C1 segment of cervical spinal cord (tissue), 14 donors: ENCODE results near the gene GON4L.
"Not testable (repeated sequence)": the region's sequence is repeated elsewhere in the genome, so short reads cannot be mapped to it uniquely, and the experiment has no call there.

ENCODE experiments used
- DNase-seq, 14 donors: peaks; one replicate each; lab custom pipeline; 2025; lab: John Stamatoyannopoulos, UW

GON4L gene

DNA sequence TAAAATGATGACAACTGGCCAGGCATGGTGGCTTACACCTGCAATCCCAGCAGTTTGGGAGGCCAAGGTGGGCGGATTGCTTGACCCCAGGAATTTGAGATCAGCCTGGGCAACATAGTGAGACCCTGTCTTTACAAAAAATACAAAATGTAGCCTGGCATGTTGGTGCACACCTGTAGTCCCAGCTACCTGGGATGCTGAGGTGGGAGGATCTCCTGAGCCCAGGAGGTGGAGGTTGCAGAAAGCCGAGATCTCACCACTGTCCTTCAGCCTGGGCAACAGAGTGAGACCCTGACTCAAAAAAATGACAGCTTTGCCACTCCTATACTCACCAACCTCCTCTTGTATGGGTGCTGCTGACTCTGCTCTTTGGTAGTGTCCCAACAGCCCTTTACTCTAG, 20.9 kb upstream of the GON4L start:
- DNase-seq: no peak

DNA sequence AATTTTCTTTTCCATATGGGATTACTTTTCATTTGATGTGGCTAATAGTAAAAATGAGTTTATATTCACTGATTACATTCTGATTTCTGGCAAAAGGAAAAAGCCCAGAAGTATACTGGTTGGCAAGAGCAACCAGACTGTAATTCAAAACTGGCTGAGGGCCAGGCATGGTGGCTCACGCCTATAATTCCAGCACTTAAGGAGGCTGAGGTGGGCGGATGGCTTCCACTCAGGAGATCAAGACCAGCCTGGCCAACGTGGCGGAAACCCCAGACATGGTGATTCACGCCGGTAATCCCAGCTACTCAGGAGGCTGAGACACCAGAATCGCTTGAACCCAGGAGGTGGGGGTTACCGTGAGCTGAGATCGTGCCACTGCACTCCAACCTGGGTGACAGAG, 16.8 kb upstream of the GON4L start:
- DNase-seq: peak in 1 of 14 donors; percentile 10

DNA sequence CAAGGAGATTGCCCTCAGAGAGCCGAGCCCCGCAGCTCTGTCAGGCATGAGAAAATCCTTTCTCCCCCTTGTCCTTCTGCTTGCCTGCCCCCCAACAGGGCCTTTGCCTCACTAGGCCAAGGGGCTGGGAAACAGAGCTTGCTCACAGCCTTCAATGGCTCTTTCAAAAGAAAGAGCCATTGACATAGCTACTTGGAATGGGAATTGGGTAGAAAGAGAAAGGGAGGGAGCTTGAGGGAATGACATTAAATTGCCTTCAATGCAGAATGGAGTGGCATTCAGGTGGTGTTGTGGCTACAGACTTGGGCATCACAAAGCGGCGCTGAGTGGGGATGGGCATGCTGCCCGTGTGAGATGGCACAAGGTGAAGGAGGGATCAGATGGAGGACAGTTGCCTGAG, 15.5 kb upstream of the GON4L start:
- peak in 12 of 14 donors; percentile 18 to 88 (median 44) for DNase-seq

DNA sequence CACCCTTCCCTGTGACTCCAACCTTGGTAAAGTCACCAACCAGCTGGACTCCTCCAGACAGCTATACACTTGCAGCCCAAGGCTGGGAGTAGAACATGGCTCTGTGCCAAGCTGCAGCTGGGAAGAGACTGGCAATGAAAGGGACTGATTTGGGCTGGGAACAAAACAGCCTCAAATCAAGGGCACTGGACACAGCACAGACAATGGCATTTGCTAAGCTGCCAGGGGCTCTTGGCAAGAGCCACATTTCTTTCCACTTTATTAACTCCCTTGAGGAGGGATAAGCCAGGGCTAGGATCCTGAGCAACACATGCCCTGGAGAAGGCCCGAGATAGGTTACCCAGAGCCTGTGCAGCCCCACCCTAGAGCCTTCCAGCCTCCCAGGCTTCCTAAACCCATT, 14.4 kb upstream of the GON4L start:
- DNase-seq: peak in 13 of 14 donors; percentile 36 to 92 (median 85)

DNA sequence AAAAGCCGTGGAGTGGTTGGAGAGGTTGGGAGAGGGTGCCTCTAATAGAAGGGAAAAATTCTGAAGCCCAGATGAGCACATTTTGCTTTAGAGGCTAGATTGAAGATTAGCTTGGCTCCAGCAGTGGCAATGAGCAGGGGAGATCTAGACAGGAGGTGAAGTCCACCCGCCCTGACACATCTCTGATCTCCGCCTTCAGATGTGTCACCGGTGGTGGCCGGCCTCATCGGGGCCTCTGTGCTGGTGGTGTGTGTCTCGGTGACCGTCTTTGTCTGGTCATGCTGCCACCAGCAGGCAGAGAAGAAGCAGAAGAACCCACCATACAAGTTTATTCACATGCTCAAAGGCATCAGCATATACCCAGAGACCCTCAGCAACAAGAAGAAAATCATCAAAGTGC, 10.8 kb upstream of the GON4L start:
- no peak for DNase-seq

DNA sequence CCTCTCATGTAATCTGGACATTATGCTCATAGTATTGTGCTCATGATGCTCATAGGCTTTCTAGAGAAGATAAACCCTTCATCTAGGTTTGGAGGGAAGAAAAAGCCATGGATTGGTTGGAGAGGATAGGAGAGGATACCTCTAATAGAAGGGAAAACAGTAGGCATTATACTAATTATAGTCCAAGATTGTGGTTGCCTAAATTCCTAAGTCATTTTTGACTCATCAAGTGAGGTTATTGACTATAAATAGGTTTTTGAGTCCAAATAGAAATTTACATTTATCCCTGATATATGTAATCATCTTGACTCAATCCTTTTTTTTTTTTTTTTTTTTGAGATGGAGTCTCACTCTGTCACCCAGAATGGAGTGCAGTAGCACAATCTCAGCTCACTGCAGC, 7.4 kb upstream of the GON4L start:
- no peak for DNase-seq

DNA sequence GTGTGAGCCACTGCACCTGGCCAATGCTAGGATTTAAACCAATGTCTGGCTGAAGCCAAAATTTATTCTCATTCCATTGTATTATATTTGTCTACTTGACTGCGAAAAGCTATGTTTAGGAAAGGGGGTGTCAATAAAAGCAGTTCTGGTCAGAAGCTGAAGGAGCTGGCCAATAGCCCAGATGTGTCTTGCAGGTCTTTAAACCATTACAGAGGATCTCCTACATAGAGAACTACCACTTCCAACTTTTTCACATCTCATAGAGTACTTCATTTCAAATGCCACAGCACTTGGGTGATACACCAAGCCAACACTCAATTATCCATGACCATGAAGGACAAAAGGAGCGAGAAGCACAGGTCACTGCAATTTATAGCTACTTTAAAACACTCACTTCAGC, 4.9 kb upstream of the GON4L start:
- no peak for DNase-seq

DNA sequence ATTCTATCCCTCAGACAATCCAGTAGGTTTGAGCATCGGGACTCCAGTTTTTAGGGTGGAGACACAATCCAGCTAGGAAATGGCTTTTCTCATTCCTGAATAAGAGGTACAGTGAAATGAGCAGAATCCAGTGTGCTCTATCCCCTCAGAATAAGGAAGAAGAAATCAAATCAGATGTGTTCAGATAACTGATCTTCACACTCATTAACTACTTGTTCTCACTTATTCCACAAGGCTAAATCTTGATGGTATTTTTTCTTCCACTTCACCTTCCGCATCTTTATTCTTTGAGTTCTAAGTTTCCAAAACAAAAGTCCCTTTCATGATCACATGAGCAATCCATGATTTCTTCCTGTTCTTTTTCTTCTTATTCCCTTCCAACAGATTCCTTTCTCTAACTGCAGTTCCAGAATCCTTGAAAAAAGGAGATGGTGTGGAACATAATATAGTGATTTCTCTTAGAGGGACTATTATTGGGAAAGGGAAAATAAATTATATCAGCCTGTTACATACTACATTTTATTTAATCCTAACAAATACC, 4.0 kb upstream of the GON4L start:
- no peak for DNase-seq

DNA sequence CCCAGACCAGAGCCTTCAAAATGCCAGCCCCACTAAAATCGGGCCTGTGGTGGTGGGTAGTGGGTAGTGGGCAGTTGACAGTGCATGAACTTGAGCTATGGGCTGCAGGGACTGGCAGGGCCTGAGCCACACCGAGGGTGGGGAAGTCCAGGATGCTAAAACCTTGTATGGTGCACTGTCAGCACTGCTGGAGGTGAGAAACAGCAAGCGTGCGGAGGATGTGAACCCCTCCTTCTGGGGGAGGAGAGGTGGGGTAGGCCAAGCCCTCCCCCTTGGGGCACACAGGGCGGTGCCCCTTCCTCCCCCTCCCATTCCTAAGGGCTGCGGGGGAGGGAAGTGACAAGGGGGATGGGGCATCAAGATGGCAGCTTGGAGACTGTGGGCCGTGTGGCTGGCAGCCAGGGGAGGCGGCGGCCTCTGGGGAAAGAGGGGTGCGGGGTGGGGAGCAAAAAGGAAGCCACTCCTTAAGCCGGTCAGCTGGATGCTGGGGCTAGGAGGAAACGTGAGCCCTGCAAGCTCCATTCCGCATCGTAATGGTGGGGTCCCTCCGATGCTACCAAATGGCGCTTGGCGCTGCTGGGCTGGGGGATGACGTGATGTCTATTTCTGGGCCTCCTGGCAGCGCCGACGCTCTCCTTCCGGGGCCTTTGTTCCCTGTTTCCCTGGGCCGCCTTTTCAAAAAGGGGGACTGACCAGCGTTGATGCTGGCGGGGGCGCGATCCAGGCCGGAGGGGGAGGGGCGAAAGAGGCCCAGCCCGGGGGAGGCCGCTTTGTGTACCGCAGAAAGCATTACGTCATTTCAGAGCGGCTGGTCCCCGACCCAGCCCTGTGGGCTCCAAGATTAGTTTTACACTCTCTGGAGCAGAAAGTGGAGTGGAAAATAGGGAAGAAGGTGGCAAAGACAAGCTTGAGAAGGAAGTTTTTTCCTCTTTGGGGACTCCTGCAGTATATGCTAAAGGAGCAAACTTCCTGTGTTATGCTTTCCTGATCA, 3.2 kb upstream of the GON4L start:
- peak; percentile 33 to 97 (median 93) for DNase-seq

DNA sequence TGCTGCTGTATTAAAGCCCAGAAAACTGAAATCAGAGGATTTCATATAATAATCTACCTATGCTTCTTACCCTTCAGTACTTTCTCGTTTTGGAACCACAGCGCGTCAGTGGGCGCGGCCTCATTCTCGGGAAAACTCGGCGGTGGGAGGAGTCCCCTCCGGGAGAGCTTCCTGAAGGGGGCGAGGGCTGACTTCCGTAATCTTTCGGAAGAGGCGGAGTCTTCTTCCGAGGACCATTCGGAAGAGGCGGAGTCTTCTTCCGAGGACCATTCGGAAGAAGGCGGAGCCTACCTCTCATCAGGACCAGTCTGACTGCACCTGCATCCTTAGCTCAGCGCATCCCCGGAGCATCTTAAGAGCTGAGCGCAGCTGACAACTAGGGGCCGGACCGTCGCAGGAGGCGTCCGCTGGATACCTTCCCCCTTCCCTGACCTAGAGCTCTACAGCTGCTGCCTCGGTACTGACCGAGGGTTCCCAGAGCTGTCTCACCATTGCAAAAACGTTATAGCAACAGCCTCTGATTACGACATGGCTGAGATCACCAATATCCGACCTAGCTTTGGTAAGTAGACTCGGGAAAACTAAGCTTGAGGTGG, 2.3 kb upstream of the GON4L start, which contains the start of gene SYT11:
Gene SYT11 (plus strand): TSS at position 334 of the 596 bp plus-strand sequence. CDS start 195 bp downstream, at position 529.
- peak; percentile 37 to 98 (median 90) for DNase-seq

DNA sequence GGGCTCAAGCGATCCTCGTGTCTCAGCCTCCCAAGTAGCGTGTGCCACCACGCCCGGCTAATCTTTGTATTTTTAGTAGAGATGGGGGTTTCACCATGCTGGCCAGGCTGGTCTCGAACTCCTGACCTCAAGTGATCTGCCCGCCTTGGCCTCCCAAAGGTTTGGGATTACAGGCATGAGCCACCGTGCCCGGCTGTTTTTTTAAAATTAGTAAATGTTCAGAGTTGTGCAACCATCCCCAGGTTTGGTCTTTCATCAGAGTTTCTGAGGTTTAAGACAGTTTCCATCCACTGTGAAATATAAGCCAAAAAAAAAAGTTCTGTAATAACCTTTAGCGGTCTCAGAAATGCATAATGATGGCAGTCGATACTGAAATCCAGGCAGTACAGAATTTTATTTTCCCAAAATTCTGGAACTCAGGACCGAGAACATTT, 1.8 kb upstream of the GON4L start:
- no peak for DNase-seq

DNA sequence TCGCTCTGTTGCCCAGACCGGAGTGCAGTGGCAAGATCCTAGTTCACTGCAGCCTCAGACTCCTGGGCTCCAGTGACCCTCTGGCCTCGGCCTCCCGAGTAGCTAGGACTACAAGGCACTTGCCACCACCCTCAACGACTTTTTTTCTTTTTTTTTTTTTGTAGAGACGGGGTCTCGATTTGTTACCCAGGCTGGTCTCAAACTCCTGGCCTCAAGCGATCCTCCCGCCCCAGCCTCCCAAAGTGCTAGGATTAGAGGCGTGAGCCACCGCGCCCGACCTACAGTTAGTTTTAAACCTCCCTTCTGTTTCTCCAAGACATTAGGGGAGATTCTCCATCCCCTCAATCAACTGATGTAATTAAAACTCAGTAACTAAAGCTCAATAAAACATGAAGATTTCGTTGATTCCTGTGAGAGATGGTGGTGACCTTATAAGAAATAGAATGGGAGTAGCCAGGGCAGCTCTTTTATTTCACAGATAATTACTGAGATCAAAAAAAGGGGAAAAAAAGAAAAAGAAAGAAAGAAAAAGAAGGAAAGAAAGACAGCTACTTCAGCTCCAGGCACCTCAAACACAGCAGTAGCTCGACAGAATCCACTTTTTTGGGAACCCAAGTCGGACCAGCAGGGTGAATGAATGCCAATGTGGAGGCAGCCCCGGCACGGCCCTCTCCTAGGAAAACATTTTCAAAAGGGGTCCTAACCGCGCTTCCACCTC, 598 bp downstream of the GON4L start:
- DNase-seq: no peak

DNA sequence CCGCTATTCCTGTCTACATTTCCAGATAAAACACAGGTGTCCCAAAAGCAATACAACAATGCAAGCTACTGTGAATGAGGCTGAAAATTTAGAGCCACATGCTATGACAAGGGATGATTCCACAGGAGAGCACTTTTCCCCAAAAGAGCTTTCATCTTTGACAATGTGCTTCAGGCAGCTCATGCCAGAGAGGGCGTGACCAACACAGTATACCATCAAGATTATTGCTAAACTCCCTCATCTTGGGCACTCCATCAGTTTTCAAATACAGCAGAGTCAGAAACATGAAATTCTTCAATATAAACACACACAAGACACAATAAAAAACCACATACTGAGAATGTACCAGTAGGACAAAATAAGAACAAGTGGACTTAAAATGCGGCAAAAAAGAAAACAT, 6.7 kb downstream of the GON4L start:
- DNase-seq: no peak

DNA sequence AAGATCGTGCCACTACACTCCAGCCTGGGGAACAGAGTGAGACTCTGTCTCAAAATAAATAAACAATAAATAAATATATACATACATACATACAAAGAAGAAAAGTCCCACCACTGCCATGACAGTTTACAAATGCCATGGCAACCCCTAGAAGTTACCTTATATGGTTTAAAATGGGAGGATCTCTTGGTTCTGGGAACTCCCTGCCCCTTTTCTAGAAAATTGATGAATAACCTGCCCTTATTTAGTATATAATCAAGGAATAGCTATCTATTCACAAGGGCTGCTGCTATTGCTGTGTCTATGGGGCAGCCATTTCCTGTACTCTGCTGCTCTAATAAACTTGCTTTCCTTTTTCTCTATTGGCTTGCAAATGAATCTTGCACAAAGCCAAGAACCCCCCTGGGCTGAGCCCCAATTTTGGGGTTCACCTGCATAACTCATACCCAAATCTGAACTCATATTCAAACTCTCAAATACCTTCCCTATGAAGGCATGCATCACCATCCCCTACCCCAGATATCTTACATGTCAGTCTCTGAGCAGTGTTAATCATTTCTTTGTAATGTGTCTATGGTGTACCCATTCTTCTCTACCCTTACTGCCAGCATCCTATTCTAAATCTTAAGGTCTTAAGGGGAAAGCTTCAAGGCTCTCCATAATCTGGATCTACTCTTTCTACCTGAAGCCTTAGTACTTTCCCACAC, 9.0 kb downstream of the GON4L start:
- DNase-seq: no peak

DNA sequence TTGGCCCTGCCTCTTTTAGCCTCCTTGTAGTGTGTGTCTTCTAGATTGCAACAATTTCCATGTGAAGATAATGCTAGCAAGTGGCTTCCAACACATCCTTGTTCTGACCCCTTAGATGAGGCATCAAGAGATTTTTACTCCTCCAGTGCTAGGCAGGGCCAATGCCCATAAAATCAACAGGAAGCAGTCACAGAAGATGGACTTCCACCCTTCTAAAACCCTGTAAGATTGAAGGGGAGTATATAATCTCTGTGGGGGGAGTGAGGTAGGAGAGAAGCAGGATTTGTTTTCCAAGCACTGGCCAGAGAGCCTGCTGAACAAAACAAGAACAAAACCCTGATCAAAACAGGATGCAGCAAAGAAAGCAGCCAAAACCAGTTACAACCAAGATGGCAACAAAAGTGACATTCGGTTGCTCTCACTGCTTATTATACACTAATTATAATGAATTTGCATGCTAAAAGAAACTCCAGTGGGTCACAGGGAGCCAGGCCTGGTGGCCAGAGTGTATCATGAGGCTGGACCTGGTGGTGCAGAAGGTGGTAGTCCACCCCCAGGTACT, 12.1 kb downstream of the GON4L start:
- no peak for DNase-seq

DNA sequence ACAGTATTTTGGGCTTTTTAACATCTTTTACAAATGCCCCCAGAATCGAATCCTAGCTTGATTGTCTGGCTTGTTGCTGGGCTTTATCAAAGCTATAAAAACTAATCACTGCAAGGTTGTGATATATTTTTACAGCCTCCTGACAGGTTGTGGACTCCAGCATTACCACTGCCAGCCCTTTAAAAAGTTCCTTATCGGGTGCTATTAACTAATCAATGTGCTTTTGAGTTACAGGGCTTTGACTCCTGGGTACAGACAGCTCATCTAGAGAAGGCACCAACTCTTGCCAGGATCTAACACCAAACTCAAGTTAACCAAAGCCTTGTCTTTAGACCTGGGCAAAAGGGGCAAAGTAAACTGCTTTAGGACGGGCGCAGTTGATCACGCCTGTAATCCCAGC, 16.6 kb downstream of the GON4L start:
- DNase-seq: no peak

DNA sequence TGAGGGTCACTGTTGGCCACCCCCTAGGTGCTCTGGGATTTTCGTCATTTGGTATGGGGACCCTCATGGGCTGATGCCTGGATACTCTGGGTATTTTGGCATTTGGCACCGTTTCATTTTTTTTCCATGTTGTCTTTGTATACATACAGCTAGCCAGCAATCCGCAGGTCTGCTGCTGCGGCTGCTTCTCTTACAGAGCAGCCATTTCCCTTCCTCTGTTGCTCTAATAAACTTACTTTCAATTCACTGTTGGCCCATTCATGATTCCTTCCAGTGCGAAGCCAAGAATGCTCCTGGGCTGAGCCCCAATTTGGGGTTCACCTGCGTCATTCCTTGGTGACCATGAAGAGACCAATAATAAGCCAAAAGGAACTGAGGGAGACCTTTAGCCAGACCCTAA, 21.5 kb downstream of the GON4L start:
- no peak for DNase-seq

DNA sequence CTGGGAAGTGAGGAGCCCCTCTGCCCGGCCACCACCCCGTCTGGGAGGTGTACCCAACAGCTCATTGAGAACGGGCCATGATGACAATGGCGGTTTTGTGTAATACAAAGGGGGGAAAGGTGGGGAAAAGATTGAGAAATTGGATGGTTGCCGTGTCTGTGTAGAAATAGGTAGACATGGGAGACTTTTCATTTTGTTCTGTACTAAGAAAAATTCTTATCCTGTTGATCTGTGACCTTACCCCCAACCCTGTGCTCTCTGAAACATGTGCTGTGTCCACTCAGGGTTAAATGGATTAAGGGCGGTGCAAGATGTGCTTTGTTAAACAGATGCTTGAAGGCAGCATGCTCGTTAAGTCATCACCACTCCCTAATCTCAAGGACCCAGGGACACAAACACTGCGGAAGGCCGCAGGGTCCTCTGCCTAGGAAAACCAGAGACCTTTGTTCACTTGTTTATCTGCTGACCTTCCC, 22.1 kb downstream of the GON4L start:
- not testable (repeated sequence) for DNase-seq

DNA sequence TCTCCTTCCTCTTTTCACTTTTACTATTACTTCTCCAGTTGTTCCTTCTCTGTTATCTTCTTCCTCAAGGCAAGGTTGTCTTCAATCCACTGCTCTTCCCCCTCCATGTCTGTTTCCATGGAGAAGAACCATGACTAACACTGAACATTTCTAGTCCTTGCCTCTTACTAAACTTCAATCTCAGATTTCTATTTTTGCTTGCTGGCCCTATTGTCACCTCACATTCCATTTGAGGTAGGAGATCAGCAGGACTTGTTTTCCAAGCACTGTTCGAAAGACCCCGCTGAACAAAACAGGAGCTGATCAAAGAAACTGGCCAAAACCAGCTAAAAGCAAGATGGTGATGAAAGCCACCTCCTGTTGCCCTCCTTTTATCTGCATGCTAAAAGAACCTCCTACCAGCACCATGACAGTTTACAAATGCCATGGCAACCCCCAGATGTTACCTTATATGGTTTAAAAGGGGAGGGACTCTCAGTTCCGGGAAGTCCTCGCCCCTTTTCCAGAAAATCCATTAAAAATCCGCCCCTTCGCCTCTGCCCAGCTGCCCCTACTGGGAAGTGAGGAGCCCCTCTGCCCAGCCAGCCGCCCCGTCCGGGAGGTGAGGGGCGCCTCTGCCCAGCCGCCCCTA, 22.6 kb downstream of the GON4L start:
- DNase-seq: no peak

DNA sequence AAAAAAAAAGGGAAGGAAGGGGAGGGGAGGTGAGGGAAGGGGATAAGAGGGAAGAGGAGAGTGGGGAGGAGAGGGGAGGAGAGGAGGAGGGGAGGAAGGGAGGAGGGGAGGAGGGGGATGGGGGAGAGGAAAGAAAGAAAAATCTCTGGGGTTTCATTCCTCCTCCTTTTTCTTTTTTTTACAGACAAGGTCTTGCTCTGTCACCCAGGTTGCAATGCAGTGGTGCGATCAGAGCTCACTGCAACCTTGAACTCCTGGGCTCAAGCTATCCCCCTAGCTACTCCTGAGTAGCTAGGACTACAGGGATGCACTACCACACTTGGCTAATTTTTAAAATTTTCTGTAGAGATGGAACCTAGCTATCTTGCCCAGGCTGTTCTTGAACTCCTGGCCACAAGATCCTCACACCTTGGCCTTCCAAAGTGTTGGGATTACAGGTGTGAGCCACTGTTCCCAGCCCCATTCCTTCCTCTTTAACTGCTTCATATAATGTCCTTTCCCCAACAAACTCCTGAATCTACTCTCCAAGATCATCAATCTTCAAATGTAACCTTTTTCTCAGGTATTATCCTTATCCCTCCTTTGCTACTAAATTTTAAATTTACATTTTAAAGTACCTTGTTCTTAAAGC, 23.2 kb downstream of the GON4L start:
- DNase-seq: no peak
